ENCODE measurements around the gene BCAT1.

DNA sequence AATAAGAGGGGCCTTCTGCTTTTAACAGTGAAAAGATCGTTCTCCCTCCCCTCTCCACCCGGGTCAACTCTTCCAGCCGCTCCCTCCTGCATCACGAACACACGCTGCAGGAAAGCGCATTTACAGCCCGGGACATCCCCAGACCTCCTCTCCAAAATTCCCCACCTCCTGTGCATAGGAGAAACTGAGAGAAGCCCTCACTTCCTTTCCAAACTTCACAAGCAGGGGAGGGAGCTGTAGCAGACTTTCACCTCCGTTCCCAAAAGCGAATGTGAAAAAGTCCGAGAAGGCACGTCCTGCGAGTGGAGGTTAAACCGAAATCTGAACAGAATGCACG lies 513 bp downstream of the BCAT1 start:
- no peak for TF ChIP-seq CTCF (IDR thresholded peaks at IDR 0.05)
- no peak for TF ChIP-seq POLR2A (IDR thresholded peaks at IDR 0.05)

Data from transverse colon (tissue), 3 donors.